ENCODE data around the gene TEDC2. TPM values are rescaled to one million over a fixed set of nuclear protein-coding genes. Genes with fewer than 3 reads are reported as not detected.

The TEDC2 gene
- total RNA-seq, 4 donors from 2014 or later = 1.8 to 7.0 TPM; not detected in 2

GRCh38 chr16:2490190-2491105, 30.5 kb downstream of the TEDC2 start:
- DNase-seq = no peak
- H3K9me3 ChIP-seq = no peaks in the 10 kb centered on the region
- H3K27ac ChIP-seq = no peak overlapping the region
- intact Hi-C loops (cut with DNase I; ENCODE audit: low total_unique reads) = loop anchor here (10.0 kb wide), 1 partner anchor 156 kb away; no protein-coding TSS in a partner anchor
- no peaks in the 10 kb centered on the region for H3K4me1 ChIP-seq
- H3K4me3 ChIP-seq = no peak overlapping the region
- H3K36me3 ChIP-seq = no peaks in the 10 kb centered on the region
- no peaks in the 10 kb centered on the region for H3K27me3 ChIP-seq
- TF ChIP-seq POLR2A (IDR thresholded peaks at IDR 0.05) (no peak), CTCF (IDR thresholded peaks at IDR 0.05) (no peak)

GRCh38 chr16:2492292-2492691, 32.4 kb downstream of the TEDC2 start:
- no peak overlapping the region for H3K27ac ChIP-seq
- intact Hi-C loops (cut with DNase I; ENCODE audit: low total_unique reads) = loop anchor here (10.0 kb wide), 1 partner anchor 157 kb away; no protein-coding TSS in a partner anchor
- H3K4me1 ChIP-seq = no peaks in the 10 kb centered on the region

DNA sequence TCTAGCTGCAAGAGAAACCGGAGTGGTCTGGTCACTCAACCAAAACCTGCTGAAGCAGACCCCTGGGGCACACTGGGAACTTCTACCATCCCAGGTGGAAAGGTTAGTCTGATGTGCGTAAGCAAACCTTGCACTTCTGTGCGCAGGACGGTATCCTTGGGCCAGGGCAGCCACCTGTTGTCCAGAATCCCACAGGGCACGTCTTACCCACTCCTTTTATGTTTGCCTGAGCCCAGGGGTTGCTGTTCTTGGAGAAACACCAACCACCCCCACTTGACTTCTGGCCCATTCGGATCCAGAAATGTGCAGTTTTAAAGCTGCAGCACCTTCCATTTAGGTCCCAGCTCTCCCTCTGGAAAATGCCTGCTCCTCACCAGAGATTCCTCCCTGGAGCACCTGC, 33.7 kb downstream of the TEDC2 start:
- TF ChIP-seq POLR2A (IDR thresholded peaks at IDR 0.05) = no peak
- TF ChIP-seq CTCF (IDR thresholded peaks at IDR 0.05) = no peak
- intact Hi-C loops (cut with DNase I; ENCODE audit: low total_unique reads) = loop anchor here (10.0 kb wide), 1 partner anchor 159 kb away; no protein-coding TSS in a partner anchor

More at GRCh38 chr16:2492292-2492691, 32.4 kb downstream of the TEDC2 start:
- Histone ChIP-seq H3K9me3 (no peaks in the 10 kb centered on the region), H3K27me3 (no peaks in the 10 kb centered on the region), H3K4me3 (no peak overlapping the region), H3K36me3 (no peaks in the 10 kb centered on the region)
- TF ChIP-seq POLR2A (IDR thresholded peaks at IDR 0.05) = no peak
- no peak for TF ChIP-seq CTCF (IDR thresholded peaks at IDR 0.05)
- DNase-seq = no peak

DNA sequence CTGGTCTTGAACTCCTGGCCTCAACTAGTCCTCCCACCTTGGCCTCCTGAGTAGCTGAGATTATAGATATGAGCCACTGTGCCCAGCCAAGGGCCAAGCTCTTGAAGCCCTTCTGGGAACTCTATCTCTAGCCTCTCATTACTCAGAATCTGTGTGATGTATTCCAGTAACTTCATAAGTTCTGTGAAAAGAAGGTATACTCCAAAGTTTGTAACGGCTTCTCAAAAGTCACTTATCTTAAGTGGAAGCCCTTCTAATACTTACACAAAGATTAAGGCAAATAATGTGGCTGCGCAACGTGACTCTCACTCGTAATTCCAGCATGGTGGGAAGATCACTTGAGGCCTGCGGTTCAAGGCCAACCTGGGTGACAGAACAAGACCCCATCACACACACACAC, 34.7 kb downstream of the TEDC2 start:
- DNase-seq = no peak
- Histone ChIP-seq H3K4me1 (no peaks in the 10 kb centered on the region), H3K9me3 (no peaks in the 10 kb centered on the region), H3K36me3 (no peaks in the 10 kb centered on the region), H3K27ac (no peak overlapping the region), H3K4me3 (no peak overlapping the region), H3K27me3 (no peaks in the 10 kb centered on the region)
- TF ChIP-seq CTCF (IDR thresholded peaks at IDR 0.05) = no peak
- no peak for TF ChIP-seq POLR2A (IDR thresholded peaks at IDR 0.05)
- intact Hi-C loops (cut with DNase I; ENCODE audit: low total_unique reads) = loop anchor here (10.0 kb wide), 1 partner anchor 160 kb away; no protein-coding TSS in a partner anchor

More for the DNA sequence above, 33.7 kb downstream of the TEDC2 start:
- H3K4me1 ChIP-seq = no peaks in the 10 kb centered on the region
- no peak overlapping the region for H3K27ac ChIP-seq
- H3K36me3 ChIP-seq = no peaks in the 10 kb centered on the region
- H3K4me3 ChIP-seq = no peak overlapping the region
- no peaks in the 10 kb centered on the region for H3K9me3 ChIP-seq
- DNase-seq = no peak
- H3K27me3 ChIP-seq = no peaks in the 10 kb centered on the region

DNA sequence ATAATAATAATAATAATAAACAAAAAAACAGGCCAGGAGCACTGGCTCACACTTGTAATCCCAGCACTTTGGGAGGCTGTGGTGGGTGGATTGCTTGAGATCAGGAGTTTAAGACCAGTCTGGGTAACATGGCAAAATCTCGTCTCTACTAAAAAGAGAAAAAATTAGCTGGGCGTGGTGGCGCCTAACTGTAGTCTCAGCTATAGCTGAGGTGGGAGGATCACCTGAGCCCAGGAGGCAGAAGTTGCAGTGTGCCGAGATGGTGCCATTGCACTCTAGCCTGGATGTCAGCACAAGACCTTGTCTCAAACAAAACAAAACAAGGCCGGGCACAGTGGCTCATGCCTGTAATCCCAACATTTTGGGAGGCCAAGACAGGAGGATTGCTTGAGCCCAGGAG, 35.1 kb downstream of the TEDC2 start:
- DNase-seq = no peak
- Histone ChIP-seq H3K9me3 (no peaks in the 10 kb centered on the region), H3K36me3 (no peaks in the 10 kb centered on the region), H3K27me3 (no peaks in the 10 kb centered on the region), H3K4me3 (no peak overlapping the region), H3K27ac (no peak overlapping the region), H3K4me1 (no peaks in the 10 kb centered on the region)
- intact Hi-C loops (cut with DNase I; ENCODE audit: low total_unique reads) = loop anchor here (10.0 kb wide), 1 partner anchor 160 kb away; no protein-coding TSS in a partner anchor
- TF ChIP-seq POLR2A (IDR thresholded peaks at IDR 0.05) = no peak
- TF ChIP-seq CTCF (IDR thresholded peaks at IDR 0.05) = no peak

All from uterus (tissue), 4 donors.